ENCODE data around the gene EIF6.

EIF6 gene

GRCh38 chr20:35311822-35312221, 27.2 kb upstream of the EIF6 start:
- DNase-seq = no peak

GRCh38 chr20:35311409-35311808, 26.8 kb upstream of the EIF6 start:
- no peak for DNase-seq

GRCh38 chr20:35307666-35308653, 23.4 kb upstream of the EIF6 start:
- no peak for DNase-seq

- DNase-seq = peak; percentile 18
Measured at GRCh38 chr20:35306931-35307517, 22.5 kb upstream of the EIF6 start.

- no peak for DNase-seq
Measured at GRCh38 chr20:35305682-35306556, 21.3 kb upstream of the EIF6 start.

GRCh38 chr20:35304956-35305355, 20.4 kb upstream of the EIF6 start:
- no peak for DNase-seq

- DNase-seq = peak; percentile 86
Measured at GRCh38 chr20:35303735-35304491, 19.3 kb upstream of the EIF6 start.

- DNase-seq = no peak
Measured at GRCh38 chr20:35303382-35303734, 18.8 kb upstream of the EIF6 start.

GRCh38 chr20:35302421-35303335, 18.1 kb upstream of the EIF6 start:
- no peak for DNase-seq

- no peak for DNase-seq
Measured at GRCh38 chr20:35301426-35301825, 16.9 kb upstream of the EIF6 start.

- no peak for DNase-seq
Measured at GRCh38 chr20:35300469-35301262, 16.1 kb upstream of the EIF6 start.

- DNase-seq = no peak
Measured at GRCh38 chr20:35299780-35300179, 15.2 kb upstream of the EIF6 start.

GRCh38 chr20:35298264-35298663, 13.7 kb upstream of the EIF6 start:
- DNase-seq = no peak

GRCh38 chr20:35297740-35298139, 13.2 kb upstream of the EIF6 start:
- no peak for DNase-seq

- no peak for DNase-seq
Measured at GRCh38 chr20:35297155-35297554, 12.6 kb upstream of the EIF6 start.

- DNase-seq = no peak
Measured at GRCh38 chr20:35296101-35296554, 11.6 kb upstream of the EIF6 start.

GRCh38 chr20:35295674-35296073, 11.1 kb upstream of the EIF6 start:
- DNase-seq = no peak

GRCh38 chr20:35295058-35295457, 10.5 kb upstream of the EIF6 start:
- no peak for DNase-seq

- DNase-seq = no peak
Measured at GRCh38 chr20:35294293-35294685, 9.7 kb upstream of the EIF6 start.
